GM19372 (cell line): ENCODE results near the gene COL20A1.
"Not testable (repeated sequence)": the region's sequence is repeated elsewhere in the genome, so short reads cannot be mapped to it uniquely, and the experiment has no call there.

Experiments
- ATAC-seq: cut with Tn5 transposase; IDR thresholded peaks from one replicate; pipeline ENCODE4 v1.9.1; 2021; ENCODE audit warnings: mild to moderate bottlenecking, low read depth, moderate library complexity; ENCODE audit not compliant: unreplicated experiment

The COL20A1 gene

GRCh38 chr20:63329331-63330083 is 36.5 kb downstream of the COL20A1 start:
- ATAC-seq = no peak

GRCh38 chr20:63330084-63330760 is 37.2 kb downstream of the COL20A1 start:
- ATAC-seq = no peak

- ATAC-seq = no peak
Observed at GRCh38 chr20:63330940-63331339, 38.0 kb downstream of the COL20A1 start.

GRCh38 chr20:63331741-63332400 is 38.9 kb downstream of the COL20A1 start:
- ATAC-seq = no peak

- ATAC-seq = no peak
Observed at GRCh38 chr20:63332488-63333240, 39.7 kb downstream of the COL20A1 start.

GRCh38 chr20:63333241-63333836 is 40.4 kb downstream of the COL20A1 start:
- no peak for ATAC-seq

- ATAC-seq = no peak
Observed at GRCh38 chr20:63334356-63334755, 41.4 kb downstream of the COL20A1 start.

- ATAC-seq = not testable (repeated sequence)
Observed at GRCh38 chr20:63335060-63335459, 42.1 kb downstream of the COL20A1 start.

GRCh38 chr20:63335711-63336110 is 42.7 kb downstream of the COL20A1 start:
- ATAC-seq = no peak

- no peak for ATAC-seq
Observed at GRCh38 chr20:63336232-63336752, 43.3 kb downstream of the COL20A1 start.

GRCh38 chr20:63337786-63338420 is 44.9 kb downstream of the COL20A1 start:
- ATAC-seq = no peak

- not testable (repeated sequence) for ATAC-seq
Observed at GRCh38 chr20:63339154-63340094, 46.4 kb downstream of the COL20A1 start.

- not testable (repeated sequence) for ATAC-seq
Observed at GRCh38 chr20:63340158-63340688, 47.2 kb downstream of the COL20A1 start.

- no peak for ATAC-seq
Observed at GRCh38 chr20:63342561-63343459, 49.8 kb downstream of the COL20A1 start.

- no peak for ATAC-seq
Observed at GRCh38 chr20:63343460-63344445, 50.8 kb downstream of the COL20A1 start.
